NCI-H524 (cell line): ENCODE measurements around the gene SH2D3A.

Experiments used
- DNase-seq, 2 experiments: peaks; one replicate each; lab custom pipeline; 2025; lab: John Stamatoyannopoulos, UW

Gene SH2D3A

GRCh38 chr19:6708346-6708745, 58.9 kb downstream of the SH2D3A start:
- DNase-seq = no peak

DNA sequence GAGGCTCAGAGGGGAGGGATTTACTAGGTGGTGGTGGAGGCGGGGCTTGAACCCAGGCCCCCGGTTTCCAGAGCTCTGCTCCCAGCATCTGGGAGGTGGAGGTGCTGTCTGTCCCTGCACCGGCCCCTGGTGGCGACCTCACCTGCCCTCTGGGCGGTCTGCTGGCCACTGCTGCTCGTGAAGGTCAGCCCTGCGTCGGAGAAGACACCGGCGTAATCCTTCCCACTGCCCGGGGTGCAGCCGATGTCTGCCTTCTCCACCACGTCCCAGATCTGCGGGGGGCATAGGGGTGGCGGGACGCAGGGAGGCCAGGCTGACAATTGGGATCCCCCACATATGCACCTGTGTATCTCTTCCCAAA, 59.6 kb downstream of the SH2D3A start:
- DNase-seq = no peak

DNA sequence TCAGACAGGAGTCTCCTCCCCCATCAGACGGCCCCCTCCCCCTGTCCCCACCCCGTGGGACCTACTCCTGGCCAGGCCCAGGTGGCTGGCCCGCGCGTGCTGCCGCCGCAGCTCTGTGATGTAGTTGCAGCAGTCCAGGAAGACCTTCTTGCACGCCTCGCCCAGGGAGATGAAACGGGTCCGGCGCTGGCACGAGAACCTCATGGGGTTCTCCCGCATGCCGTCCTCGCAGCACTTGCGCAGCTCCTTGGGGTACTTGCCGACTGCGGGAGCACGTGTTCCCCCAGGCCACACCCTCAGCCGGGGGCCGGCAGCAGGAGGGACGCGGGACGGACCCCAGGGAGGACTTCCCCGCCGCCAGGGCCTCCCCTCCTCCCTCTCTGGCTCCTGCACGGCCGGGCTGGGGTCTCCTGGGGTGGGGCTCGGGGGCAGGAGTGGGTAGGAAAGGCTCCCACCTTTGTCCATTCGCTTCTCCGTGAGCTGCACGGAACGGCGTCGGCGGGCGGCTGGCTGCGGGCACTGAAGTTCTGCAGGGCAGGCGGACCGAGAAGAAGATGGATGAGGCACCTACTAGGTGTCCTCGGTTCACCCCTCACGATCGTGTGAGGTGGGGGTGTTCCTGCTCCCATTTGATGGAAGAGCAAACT, 60.1 kb downstream of the SH2D3A start:
- no peak for DNase-seq

GRCh38 chr19:6706633-6706958, 60.6 kb downstream of the SH2D3A start:
- DNase-seq = no peak

DNA sequence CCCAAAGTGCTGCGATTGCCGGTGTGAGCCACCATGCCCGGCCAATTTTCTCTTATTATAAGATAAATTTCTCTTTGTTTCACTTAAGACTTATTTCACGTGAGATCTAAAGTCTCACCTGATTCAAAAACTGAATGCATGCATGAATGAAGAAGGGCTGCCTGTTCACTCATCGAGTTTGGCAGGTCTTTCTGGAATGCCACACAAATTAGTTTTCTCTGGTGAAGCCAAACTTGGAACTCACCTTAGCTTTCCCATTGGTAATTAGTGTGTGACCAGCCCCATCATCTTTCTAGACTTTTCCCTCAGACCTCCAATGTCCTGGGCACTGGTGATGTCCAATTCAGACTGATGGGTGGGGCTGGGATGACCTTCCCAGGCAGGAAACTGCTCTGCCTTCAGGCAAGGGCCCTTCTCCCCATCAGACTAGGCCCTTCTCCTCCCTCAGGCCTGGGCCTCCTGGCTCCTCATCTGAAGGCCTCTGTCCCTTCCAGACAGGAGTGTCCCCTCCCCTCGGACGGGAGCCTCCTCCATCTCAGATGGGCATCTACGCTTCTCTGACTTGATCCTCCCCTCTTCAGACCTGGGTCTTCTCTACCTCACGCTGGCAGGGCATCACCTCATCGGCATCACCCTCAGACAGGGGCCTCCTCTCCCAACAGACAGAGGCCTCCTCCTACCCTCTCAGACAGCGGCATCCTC, 61.2 kb downstream of the SH2D3A start:
- no peak for DNase-seq
